ENCODE data around the gene NUDT6.
A peak's percentile ranks its signal among the peaks of the same experiment; 100 is the strongest.
"Not testable (repeated sequence)": the region's sequence is repeated elsewhere in the genome, so short reads cannot be mapped to it uniquely, and the experiment has no call there.

NUDT6 gene

GRCh38 chr4:122845760-122846159 is 76.6 kb downstream of the NUDT6 start:
- Mint-ChIP-seq H3K27me3 (ENCODE audit: low read depth) (no peaks in the 10 kb centered on the region), H3K36me3 (ENCODE audit: low read depth) (no peaks in the 10 kb centered on the region), H3K9me3 (peaks cover 4% of the 10 kb centered on the region), H3K27ac (peak overlapping the region; percentile 48 to 88 (median 63)), H3K4me1 (no peaks in the 10 kb centered on the region), H3K4me3 (no peak overlapping the region)
- no peak for TF ChIP-seq CTCF (IDR thresholded peaks at IDR 0.05; ENCODE audit: unreplicated experiment in 3 of 3)

- H3K4me1 Mint-ChIP-seq = no peaks in the 10 kb centered on the region
- H3K9me3 Mint-ChIP-seq = peaks cover 4% of the 10 kb centered on the region
- no peak for TF ChIP-seq CTCF (IDR thresholded peaks at IDR 0.05; ENCODE audit: unreplicated experiment in 3 of 3)
- H3K27me3 Mint-ChIP-seq (ENCODE audit: low read depth) = no peaks in the 10 kb centered on the region
- no peaks in the 10 kb centered on the region for H3K36me3 Mint-ChIP-seq (ENCODE audit: low read depth)
- no peak overlapping the region for H3K4me3 Mint-ChIP-seq
- no peak overlapping the region for H3K27ac Mint-ChIP-seq
Measured at GRCh38 chr4:122845066-122845465, 77.3 kb downstream of the NUDT6 start.

- H3K27ac Mint-ChIP-seq; H3K4me3 Mint-ChIP-seq; H3K9me3 Mint-ChIP-seq; H3K36me3 Mint-ChIP-seq (ENCODE audit: low read depth); H3K4me1 Mint-ChIP-seq; H3K27me3 Mint-ChIP-seq (ENCODE audit: low read depth): not testable (repeated sequence)
Measured at GRCh38 chr4:122844391-122844790, 78.0 kb downstream of the NUDT6 start.

GRCh38 chr4:122842984-122843531 is 79.3 kb downstream of the NUDT6 start:
- H3K36me3 Mint-ChIP-seq (ENCODE audit: low read depth) = peaks cover 11% of the 10 kb centered on the region
- H3K27me3 Mint-ChIP-seq (ENCODE audit: low read depth) = no peaks in the 10 kb centered on the region
- H3K9me3 Mint-ChIP-seq = peaks cover 4% of the 10 kb centered on the region
- H3K27ac Mint-ChIP-seq = peak overlapping the region in 1 of 3 experiments; percentile 42
- H3K4me3 Mint-ChIP-seq = no peak overlapping the region
- TF ChIP-seq CTCF (IDR thresholded peaks at IDR 0.05; ENCODE audit: unreplicated experiment in 3 of 3) = no peak
- no peaks in the 10 kb centered on the region for H3K4me1 Mint-ChIP-seq
